GM18508 (cell line): Measurements from ENCODE around the gene MTHFD1L.
"Not testable (repeated sequence)": the region's sequence is repeated elsewhere in the genome, so short reads cannot be mapped to it uniquely, and the experiment has no call there.

Source experiments
- ATAC-seq: cut with Tn5 transposase; IDR thresholded peaks from one replicate; pipeline ENCODE4 v1.9.1; 2021; ENCODE audit warnings: moderate number of reproducible peaks; ENCODE audit not compliant: insufficient read depth, unreplicated experiment

Gene MTHFD1L

DNA sequence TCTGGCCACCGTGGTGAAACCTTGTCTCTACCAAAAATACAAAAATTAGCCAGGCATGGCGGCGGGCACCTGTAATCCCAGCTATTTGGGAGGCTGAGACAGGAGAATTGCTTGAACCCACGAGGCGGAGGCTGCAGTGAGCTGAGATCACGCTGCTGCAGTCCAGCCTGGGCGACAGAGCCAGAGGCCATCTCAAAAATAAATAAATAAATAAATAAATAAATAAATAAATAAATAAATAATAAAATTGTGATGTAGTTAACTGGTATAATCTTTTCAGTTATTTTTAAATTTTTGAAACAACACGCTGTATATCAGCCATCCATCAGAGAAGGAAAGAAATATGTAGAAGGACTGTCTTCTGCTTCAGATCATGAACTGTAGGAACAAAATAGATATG lies 221.6 kb downstream of the MTHFD1L start:
- not testable (repeated sequence) for ATAC-seq

DNA sequence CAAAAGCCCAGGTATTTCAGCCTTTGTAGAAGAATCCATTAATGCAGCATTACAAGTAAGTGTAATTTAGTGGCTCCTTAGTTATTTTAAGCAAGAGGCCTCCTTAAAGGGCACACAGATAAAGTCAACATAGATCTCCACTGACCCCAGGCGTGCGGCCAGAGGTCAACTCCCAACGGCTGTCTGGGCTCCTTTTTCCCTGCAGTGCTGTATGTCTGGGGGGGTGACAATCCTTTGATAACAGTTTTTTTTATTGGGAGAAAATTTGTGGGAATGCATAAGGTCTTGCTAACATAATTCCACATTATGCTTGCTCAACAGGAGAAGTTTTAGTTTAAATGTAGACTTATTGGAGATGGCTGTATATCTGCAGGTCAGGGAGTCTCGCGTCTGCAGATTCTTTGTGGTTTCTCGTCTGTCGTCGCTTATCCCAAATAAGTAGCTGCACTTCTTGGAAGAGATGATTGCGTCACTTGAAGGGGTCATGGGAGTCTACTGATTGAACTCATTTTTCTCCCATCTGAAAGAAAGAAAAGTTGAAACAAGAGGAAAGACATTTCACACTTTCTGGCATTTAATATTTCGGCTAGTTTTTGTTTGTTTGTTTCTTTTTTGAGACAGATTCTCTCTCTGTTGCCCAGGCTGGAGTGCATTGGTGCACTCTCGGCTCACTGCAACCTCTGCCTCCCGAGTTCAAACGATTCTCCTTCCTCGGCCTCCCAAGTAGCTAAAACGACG lies 222.5 kb downstream of the MTHFD1L start:
- no peak for ATAC-seq

DNA sequence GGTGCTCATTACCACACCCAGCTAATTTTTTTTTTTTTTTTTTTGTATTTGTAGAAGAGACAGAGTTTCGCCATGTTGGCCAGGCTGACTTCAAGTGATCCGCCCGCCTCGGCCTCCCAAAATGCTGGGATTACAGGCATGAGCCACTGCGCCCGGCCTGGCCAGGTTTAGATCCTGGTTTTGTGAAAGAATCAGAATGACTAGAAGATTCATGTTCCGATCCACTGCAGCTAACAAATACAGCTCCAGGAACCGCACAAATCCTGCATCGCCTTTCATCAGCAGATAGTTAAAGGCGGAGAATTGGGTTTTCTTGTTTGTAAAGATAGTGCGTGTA lies 223.1 kb downstream of the MTHFD1L start:
- ATAC-seq, result no peak

DNA sequence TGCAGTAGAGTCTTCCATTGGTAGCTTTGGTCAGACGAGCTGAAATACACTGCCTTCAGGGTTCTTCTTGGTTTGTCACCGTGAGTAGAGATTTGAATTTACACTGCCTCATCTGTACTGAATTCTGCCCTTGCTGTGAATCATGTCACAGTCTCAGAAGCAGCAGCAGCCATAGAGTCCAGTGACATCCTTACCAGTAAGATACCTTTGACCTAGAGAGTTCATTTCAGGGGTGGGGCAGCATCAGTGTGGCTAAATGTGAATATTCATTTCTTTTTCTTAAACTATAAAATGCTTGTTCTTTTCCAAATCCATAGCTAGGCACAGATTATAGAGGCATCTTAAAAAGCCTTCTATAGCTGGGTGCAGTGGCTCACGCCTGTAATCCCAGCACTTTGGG lies 223.5 kb downstream of the MTHFD1L start:
- no peak for ATAC-seq

DNA sequence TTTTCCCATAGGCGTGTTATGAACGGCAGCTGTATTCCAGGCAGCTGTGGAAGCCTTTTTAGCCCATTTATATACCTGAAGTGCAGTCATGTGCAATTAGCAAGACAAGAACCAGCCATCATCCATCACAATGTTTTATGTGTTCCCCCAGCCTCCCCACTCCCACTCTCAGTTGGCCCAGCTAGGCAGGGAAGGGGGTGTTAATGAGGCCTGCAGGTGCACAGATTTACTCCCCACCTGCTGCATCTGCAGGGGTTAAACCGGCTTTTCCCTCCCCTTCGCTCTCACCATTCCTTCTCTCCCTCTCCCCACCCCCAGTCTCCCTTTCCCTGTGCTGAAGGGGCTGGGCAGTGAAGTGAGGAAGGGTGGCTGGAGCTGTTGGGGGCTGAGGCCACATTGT lies 224.5 kb downstream of the MTHFD1L start:
- ATAC-seq, result no peak

DNA sequence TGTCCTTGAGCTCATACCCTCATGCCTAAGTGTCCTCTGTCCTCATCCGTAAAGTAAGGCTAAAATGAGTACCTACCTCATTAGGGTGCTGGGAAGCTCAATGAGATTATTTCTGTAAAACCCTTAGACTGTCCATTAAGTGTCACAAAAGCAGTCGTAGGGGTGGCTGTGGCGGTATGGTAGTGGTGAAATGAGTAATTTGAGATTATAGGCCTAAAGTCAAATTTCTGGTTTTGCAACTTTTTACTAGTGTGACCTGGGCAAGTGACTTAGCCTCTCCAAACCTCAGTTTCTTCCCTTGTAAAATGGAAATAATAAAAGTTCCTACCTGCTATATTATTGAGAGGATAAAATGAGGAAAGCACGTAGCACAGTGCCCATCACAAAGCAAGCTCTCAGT lies 226.1 kb downstream of the MTHFD1L start:
- ATAC-seq, result no peak

DNA sequence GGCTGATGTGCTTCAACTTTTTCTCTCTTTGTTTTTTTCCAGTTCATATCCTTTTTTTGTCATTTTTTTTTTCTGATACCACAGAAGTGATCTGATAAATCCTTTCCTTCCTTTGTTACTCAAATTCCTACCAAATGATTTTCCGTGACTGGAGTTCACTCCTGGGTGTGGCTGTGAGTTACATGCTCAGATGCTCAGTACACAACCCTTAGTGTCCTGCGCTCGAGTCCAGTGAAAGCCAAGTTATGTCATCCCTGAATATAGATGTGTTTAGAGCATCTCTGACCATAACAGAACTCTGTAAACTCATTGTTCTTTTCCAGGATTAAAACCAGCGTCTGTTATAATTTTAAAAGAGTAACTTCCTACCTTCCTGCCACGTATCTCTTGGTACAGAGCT lies 227.1 kb downstream of the MTHFD1L start:
- no peak for ATAC-seq

DNA sequence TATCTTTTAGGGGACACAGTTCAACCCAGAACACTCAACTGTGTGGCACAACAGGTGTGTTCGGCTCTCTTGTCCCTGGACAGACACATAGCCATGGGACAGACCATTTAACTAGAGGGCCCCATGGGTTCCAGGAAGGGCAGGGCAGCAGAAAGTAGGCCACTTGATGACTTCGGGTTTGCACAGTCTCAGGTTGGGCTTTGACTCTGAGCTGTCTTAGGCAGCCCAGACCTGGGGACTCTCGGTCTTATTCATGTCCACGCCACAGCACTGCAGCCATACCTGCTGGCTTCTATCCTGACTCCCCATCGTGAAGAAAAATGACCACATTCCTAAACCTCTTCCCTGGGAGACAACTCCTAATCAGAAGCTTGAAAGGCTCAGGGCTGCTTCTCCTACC lies 228.2 kb downstream of the MTHFD1L start:
- no peak for ATAC-seq

DNA sequence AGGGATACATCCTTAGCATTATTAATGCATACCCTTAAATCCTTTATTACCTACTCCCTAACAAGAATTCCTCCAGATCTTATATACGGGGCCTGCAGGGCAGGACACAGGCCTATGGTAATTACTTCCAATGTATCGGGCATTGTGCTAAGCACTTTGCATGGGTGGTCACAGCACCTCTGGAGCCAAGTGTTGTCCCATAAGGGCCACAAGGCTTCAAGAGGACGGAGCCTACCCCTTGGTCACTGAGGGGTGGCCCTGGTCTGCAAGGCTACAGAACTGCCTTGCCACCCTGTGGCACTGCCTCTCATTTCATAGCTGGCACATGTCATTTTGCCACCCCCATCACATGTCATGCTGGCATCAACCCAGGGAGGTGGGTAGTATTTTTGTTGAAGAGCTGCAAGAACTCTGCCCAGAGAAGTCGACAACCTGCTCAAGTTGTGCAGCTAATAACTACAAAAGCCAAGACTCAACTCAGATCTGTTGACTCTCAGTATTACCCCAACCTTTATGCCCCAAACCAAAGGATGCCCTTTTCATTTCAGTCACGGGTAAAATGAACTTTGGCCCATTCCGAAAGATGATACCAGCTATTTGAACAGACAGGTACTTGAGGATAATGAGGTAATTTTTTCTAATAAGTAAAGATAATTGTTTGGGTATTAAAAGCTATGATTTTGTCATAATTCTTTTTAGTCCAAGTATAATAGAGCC lies 230.2 kb downstream of the MTHFD1L start:
- no peak for ATAC-seq

DNA sequence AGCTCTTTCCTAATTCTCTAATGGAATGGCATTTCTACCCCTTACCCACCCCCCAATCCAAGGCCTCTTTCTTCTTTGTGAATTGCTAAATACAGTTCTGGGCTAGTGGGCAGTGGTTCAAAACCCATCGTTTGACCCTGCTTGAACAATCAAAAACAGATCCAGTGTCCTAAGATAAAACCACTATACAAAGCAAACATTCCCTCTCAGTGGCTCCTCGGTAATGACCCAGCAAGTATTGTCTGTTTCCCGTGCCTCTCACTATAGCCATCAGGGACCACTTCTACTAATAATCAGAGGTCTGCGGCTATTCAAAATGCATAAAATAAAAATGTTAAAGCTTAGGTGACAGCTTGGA lies 230.7 kb downstream of the MTHFD1L start:
- no peak for ATAC-seq

DNA sequence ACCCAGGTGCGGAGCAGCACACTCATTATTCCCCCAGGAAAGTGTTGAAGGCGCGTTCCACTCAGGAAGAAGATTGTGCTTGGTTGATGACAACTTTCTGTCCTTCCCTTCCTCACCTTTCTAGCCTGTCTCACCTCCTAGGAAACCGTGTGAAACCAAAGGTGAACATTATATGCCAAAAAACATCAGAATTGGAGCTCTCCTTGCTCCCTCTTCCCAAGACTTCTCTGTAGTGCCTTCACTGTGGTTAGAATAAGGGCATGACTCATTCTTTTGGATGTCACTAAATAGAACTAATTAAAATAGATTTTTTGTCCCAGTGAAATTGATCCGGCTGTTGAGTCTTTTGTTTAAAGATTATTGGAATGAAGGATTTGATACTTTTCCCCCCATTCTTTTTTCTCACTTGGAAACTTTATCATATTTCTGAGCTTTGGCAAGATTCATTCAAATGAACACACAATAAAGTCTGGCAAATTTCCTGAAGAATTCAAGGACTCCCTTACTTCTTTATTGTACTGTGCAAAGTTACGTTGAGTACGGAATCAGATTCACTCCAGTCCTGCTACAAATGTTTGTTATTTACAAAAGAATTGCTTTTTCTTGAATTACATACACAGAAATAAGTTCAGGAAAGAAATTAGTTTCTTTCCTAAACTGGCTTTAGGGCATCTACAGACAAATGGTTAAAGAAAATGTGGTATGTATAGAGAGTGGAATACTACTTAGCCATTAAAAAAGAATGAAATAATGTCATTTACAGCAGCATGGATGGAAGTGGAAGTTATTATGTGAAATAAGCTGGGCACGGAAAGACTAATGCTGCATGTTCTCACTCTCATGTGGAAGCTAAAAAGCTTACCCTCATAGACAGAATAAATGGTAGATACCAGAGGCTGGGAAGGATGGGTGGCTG lies 231.4 kb downstream of the MTHFD1L start:
- no peak for ATAC-seq

DNA sequence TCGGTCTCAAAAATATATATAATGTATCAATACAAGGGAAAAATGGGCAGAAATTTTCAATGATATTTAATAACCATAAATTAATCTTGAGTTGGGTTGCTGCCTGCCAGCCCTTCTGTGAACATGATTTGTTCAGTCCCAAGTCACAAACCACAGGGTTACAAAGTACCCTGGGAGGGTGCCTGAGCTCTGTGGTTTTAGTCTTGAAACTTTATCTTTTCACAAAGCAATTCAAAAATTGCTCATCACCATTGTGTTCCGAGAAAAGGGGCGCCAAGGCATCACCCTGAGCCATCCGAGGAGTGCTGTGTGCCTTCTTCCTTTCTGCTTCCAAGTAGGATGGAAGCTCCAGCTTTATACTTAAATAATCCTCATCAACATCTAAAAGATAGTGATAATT lies 232.7 kb downstream of the MTHFD1L start:
- ATAC-seq, result no peak

DNA sequence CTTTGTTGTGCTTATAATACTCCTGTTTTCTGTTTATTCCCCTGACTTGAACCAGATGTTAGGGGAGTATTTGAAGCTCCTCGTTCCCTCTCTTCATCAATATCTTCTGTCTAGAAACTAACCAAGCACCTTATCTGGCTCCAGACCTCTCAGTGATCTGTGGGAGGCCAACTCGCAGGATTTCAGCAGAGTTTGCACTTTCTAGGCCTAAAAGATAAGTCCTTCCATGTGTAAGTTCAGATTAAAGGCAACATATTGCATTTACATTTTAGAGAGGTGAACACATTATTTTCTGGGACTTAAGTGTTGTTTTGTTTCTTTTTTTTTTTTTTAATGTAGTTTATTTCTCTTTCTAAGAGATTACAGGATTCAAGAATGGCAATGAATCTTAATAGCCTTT lies 234.8 kb downstream of the MTHFD1L start:
- no peak for ATAC-seq

DNA sequence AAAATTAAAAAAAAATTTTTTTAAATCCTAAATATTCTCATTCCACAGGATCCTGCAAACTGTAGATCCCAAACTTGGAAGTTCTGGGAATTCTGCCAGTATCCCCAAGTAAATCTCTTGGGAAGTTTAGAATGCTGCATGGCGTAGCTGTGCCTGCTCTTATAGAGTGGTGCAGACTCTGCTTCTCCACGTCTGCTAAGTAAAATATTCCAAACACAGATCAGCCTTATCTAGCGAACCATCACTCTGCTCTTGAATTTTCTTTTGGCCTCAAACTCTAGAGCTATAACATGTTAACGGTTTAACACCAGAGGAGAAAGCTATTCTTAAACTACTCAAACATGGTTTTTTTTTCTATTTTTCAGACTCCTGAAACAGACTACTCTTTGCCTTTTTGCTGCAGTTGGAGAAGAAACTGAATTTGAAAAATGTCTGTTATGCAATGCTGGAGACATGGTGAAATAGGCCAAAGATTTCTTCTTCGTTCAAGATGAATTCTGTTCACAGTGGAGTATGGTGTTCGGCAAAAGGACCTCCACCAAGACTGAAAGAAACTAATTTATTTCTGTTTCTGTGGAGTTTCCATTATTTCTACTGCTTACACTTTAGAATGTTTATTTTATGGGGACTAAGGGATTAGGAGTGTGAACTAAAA lies 235.8 kb downstream of the MTHFD1L start:
- no peak for ATAC-seq

DNA sequence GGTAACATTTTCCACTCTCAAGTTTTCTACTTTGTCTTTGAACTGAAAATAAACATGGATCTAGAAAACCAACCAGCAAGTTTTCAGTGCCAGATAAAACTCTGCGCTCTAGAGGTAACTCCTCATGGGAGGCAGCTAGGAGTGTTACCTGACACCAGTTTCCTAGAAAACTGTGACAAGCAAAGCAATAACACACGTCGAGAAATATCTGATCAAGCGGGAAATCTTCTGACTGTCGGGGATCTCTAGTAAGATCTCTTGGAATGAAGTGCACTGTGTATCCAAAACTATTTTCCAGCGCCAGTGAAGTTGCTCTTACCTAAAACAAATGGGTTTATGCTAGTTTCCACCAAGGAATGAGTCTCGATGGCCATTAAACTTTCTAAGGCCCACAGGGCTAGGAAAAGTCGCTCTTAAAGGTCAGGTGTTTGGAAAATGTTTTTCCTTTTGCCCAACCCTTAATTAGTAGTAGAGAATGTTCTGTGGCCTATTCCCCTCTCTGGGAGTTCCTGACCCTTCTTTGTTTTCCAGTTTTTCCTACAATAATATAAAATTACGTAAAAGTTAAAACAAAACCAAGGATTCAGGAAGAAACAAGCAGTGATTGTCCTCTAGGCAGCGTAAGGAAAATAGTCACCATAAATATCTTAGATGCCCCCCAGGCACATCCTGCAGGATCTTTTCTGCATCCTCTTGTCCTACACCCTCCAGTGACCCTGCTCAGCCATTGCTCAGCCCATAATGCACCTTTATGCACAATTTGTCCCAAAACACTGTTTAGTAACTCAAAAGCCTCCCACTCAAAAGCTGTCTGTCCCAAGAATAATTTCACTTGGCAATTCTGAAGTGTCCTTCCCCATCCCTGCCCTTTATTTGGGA lies 236.6 kb downstream of the MTHFD1L start:
- ATAC-seq, result no peak

DNA sequence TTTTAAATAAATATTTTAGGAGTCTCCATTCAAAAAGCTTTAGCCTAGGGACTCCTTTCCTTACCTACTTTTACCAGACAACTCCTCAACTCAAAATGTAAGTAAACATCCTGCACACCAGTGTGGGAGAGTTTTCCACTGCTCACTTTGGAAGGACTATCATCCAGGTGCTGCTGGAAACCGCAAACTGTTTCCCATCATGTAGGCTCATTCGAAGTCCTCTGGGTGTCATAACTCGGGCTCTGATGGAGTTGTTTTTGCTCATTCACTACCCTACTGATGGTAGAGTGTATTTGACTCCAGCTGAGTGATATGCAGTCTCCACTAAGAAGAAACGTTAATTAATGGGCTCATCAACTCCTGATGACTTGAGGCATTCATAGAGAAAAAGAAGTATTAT lies 237.8 kb downstream of the MTHFD1L start:
- ATAC-seq, result no peak

DNA sequence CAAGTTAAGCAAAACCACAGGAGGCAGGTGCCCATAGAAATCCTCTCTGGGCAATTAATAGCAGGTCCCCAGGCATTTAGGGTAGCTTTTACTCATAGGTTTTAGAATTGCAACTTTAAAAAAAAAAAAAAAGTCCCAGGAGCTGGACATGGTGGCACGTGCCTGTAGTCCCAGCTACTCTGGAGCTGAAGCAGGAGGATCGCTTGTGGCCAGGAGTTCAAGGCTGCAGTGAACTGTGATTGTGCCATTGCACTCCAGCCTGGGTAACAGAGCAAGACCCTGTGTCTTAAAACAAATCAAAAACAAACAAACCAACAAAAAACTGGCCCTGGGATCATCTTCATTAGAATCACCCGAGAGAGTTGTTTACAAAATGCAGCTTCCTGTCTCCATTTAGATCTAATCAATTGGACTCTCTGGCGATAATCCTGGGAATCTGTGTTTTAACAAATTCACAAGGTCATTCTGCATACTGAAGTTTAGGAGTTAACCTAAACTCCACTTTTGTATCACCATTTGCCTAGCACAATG lies 242.5 kb downstream of the MTHFD1L start:
- no peak for ATAC-seq

DNA sequence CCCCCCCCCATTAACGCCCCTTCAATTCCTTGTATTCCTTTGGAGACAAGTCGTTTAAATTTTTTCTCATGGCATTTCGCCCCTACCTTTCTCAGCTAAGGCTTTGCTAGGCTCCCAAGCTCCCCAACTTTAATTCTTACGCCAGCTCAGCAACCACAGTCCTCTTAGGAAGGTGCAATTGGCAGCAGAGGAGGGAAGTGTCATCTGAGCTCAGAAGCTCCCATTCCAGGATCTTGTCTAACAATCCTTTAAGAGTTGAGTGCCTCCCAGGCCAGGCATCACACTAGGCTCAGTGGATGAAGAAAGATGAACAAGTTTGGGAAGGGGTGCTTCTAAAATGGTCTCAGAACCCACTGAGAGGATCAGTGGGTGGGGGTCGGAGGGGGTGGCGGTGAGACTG lies 243.0 kb downstream of the MTHFD1L start:
- no peak for ATAC-seq

DNA sequence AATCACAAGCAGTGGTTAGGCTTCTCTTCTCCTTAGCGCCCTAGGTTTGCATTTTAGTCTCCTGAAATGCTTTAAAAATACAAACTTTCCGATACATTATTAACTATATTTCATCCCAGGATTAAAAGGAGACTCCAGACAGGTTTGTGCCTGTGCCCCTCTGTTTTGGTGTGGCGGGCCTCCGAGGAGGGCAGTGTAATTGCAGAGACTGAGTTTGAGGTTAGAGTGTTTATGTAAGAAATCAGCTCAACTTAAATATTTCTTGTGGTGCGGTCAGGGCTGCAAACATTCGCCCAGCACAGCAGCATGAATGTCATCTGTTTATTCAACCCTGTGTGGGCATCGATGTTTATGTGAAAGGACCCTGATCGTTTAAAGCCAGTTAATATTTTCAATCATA lies 243.9 kb downstream of the MTHFD1L start:
- ATAC-seq, result no peak
